Mesodermal cell (in vitro differentiated cells): ENCODE measurements around the gene UGGT2.
"Not testable (repeated sequence)": the region's sequence is repeated elsewhere in the genome, so short reads cannot be mapped to it uniquely, and the experiment has no call there.

ENCODE experiments used
- H3K27ac ChIP-seq: 2 replicates; pipeline ENCODE4 v1.7.0; 2013; ENCODE audit warnings: mild to moderate bottlenecking, low read depth, low read length, moderate library complexity; ENCODE audit not compliant: severe bottlenecking
- H3K36me3 ChIP-seq: 2 replicates; pipeline ENCODE4 v1.7.1; 2013; ENCODE audit warnings: mild to moderate bottlenecking, low read length, moderate library complexity; ENCODE audit not compliant: control insufficient read depth, insufficient read depth
- H3K4me1 ChIP-seq: one replicate; pipeline ENCODE4 v1.7.1; 2013; ENCODE audit warnings: mild to moderate bottlenecking, low read length; ENCODE audit not compliant: insufficient read depth, control insufficient read depth, poor library complexity, severe bottlenecking
- H3K4me3 ChIP-seq: 2 replicates; pipeline ENCODE4 v1.7.0; 2013; ENCODE audit warnings: low read length, control low read depth, mild to moderate bottlenecking; ENCODE audit not compliant: insufficient read depth, poor library complexity, severe bottlenecking; ENCODE audit errors: extremely low read depth
- H3K9me3 ChIP-seq: 2 replicates; pipeline ENCODE4 v1.7.1; 2013; ENCODE audit warnings: mild to moderate bottlenecking, low read length, moderate library complexity; ENCODE audit not compliant: control insufficient read depth
- WGBS, 2 experiments: methylation state at CpG; one replicate each; pipeline ENCODE4 v1.1.5; 2013; ENCODE audit warnings: missing lambda C conversion rate in 2 of 2; ENCODE audit not compliant: insufficient coverage in 2 of 2; 5-methylcytosine and 5-hydroxymethylcytosine counted together

The UGGT2 gene

DNA sequence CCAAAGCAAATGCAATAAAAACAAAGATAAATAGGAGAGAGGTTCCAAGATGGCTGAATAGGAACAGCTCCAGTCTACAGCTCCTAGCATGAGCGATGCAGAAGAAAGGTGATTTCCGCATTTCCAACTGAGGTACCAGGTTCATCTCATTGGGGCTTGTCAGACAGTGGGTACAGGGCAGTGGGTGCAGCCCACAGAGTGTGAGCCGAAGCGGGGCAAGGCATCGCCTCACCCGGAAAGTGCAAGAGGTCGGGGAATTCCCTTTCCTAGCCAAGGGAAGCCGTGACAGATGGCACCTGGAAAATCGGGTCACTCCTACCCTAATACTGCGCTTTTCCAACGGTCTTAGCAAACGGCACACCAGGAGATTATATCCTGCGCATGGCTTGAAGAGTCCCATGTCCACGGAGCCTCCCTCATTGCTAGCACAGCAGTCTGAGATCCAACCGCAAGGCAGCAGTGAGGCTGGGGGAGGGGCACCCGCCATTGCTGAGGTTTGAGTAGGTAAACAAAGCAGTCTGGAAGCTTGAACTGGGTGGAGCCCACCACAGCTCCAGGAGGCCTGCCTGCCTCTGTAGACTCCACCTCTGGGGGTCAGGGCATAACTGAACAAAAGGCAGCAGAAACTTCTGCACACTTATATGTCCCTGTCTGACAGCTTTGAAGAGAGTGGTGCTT lies 6.6 kb downstream of the UGGT2 start:
- WGBS, 2 experiments = 88 to 99% methylated on average over 9 to 14 of the region's 16 CpGs
- H3K36me3 ChIP-seq, H3K27ac ChIP-seq, H3K4me1 ChIP-seq, H3K4me3 ChIP-seq: not testable (repeated sequence)
- H3K9me3 ChIP-seq = peaks cover 15% of the 10 kb centered on the region

DNA sequence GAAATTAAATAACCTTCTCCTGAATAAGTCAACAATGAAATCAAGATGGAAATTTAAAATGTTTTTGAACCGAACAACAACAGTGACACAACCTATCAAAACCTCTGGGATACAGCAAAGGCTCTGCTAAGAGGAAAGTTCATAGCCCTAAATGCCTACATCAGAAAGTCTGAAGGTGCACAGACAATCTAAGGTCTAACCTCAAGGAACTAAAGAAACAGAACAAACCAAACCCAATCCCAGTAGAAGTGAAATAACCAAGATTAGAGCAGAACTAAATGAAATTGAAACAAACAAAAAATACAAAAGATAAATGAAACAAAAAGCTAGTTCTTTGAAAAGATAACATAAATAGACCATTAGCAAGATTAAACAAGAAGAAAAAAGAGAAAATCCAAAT lies 9.0 kb downstream of the UGGT2 start:
- 100% methylated on average over 1 of the region's 1 CpG; no CpG with 5 or more reads in 1 of the 2 experiments for WGBS, 2 experiments
- H3K4me1 ChIP-seq = no peaks in the 10 kb centered on the region
- no peak overlapping the region for H3K27ac ChIP-seq
- H3K36me3 ChIP-seq = peaks cover 15% of the 10 kb centered on the region
- H3K9me3 ChIP-seq = peaks cover 15% of the 10 kb centered on the region
- no peak overlapping the region for H3K4me3 ChIP-seq

DNA sequence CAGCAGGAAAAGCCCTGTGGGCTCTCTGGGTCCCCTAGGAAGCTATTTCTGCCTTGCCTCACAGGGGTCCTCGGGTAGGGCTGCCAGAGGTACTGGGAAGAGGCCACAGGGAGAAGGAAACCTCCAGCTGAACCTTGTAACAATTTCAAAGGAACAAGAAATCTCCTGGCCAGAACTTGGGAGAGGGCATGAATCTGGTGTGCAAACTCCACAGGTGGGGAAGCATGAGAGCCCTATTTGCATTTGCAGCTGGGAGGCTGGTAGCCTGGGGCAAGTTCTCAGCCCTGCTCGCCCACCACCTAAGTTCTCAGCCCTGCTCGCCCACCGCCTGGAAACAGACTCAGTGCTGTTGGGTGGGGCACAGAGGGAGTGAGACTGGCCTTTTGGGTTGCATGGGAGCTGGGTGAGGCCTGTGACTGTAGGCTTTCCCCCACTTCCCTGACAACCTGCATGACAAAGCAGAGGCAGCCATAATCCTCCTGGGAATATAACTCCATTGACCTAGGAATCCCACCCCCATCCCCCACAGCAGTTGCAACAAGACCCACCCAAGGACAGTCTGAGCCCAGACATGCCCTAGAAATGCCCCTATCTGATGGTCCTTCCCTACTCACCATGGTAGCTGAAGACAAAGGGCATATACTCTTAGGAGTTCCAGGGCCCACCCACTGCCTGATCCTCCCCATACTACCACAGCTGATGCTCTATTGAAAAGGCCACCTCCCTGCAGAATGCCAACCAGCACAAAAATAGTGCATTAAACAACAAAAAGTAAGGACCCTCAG lies 11.7 kb downstream of the UGGT2 start:
- 94 to 100% methylated on average over 1 to 3 of the region's 4 CpGs for WGBS, 2 experiments
- H3K27ac ChIP-seq = no peak overlapping the region
- H3K9me3 ChIP-seq = peaks cover 10% of the 10 kb centered on the region
- H3K36me3 ChIP-seq = peaks cover 26% of the 10 kb centered on the region
- H3K4me3 ChIP-seq = no peak overlapping the region
- no peaks in the 10 kb centered on the region for H3K4me1 ChIP-seq

DNA sequence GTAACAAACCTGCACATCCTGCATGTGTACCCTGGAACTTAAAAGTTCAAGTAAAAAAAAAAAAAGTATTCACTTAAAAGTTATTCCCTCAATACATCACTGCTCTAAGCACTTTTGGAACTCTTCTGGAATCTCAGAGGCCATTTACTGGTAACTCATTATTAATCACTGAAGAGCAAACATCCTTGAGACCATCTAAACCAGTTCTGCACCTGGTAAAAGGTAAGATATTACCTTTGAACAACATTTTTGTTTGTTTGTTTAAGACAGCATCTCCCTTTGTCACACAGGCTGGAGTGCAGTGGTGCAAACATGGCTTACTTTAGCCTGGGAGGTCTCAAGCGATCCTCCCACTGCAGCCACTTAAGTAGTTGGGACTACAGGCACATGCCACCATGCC lies 16.7 kb downstream of the UGGT2 start:
- H3K36me3 ChIP-seq = peaks cover 35% of the 10 kb centered on the region

DNA sequence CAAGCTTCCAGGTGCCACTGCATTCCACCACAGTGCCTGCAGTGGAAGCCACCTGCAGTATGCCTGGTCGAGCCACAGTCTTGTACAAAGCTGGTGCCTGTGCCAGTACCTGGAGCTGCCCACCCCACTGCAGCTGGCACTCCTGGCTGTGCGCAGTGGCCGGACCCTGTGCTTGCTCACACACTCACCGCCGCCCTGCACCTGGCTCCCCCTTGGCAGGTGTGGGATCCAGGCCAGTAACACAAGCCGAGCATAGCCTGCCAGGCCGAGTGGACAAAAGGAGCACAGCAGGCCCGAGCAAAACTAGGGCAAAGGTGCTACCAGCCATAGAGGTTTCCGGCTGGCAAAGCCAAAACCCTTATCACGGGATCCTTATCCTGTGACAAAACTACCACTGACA lies 18.5 kb downstream of the UGGT2 start:
- no peak overlapping the region for H3K27ac ChIP-seq
- peaks cover 30% of the 10 kb centered on the region for H3K36me3 ChIP-seq
- H3K4me3 ChIP-seq = no peak overlapping the region
- H3K9me3 ChIP-seq = no peaks in the 10 kb centered on the region
- 91% methylated on average over 7 to 8 of the region's 10 CpGs for WGBS, 2 experiments
- H3K4me1 ChIP-seq = no peaks in the 10 kb centered on the region

More for the DNA sequence above, 16.7 kb downstream of the UGGT2 start:
- Histone ChIP-seq H3K4me1 (no peaks in the 10 kb centered on the region), H3K4me3 (no peak overlapping the region), H3K27ac (no peak overlapping the region), H3K9me3 (no peaks in the 10 kb centered on the region)
- WGBS, 2 experiments = 67 to 100% methylated on average over 1 of the region's 1 CpG

DNA sequence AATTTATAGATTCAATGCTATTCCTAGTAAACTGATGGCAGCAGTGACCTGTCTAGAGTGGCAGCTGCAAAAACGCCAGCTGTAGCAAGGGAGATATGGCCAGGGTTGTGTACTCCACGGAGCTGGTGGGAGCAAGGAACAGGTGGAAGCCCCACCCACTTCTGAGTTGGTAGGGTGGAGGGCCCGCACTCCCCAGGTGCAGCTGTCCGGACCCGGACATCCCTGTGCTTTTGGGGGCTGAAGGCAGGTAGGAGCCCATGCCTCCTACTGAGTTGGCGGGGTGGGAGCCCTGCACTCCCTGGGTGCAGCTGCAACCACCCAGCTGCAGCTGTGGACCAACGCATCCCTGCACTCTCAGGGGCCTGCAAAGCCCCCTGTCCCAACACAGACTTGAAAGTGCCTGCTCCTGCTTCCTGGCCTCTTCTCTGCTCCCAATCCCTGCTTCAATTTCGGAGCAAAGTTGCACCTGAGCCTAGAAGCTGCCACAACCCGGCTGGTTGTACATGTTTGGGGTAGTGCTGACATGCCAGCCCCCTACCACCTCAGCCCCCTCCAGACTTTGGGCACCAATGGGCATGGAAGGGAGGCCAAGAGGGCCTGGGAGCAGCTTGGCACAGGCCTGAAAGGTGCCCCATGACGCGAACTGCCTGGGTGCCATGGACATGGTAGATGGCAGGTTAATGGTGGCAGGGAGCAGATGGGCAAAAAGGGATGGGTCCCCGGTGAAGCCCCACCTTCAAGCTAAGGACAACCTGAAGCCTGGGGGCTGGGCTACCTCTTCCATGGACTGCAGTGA lies 19.8 kb downstream of the UGGT2 start:
- Histone ChIP-seq H3K4me3 (no peak overlapping the region), H3K4me1 (no peaks in the 10 kb centered on the region), H3K27ac (no peak overlapping the region), H3K9me3 (no peaks in the 10 kb centered on the region), H3K36me3 (peaks cover 31% of the 10 kb centered on the region)
- 93% methylated on average over 9 to 10 of the region's 12 CpGs for WGBS, 2 experiments

DNA sequence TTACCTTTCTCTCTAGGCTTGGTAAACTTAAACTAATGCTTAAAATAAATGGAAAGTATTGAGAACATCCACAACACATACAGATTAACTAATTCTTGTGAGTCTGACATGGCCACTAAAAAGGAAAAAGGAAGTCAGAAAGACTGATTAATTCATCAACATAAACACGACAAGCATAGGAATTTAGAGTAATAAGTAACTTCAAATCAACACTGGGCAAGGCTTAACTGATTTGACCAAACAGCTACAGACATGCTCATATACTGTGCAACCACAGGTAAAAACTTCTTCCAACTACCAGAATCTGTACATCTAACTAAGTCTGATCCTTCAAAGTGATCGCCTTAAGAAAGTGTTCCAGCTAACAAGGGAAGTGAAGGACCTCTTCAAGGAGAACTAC lies 20.5 kb downstream of the UGGT2 start:
- peaks cover 30% of the 10 kb centered on the region for H3K36me3 ChIP-seq
- H3K4me1 ChIP-seq = no peaks in the 10 kb centered on the region
- no peaks in the 10 kb centered on the region for H3K9me3 ChIP-seq
- WGBS, 2 experiments = no CpG with 5 or more reads among the region's 2 CpGs
- no peak overlapping the region for H3K27ac ChIP-seq
- no peak overlapping the region for H3K4me3 ChIP-seq

DNA sequence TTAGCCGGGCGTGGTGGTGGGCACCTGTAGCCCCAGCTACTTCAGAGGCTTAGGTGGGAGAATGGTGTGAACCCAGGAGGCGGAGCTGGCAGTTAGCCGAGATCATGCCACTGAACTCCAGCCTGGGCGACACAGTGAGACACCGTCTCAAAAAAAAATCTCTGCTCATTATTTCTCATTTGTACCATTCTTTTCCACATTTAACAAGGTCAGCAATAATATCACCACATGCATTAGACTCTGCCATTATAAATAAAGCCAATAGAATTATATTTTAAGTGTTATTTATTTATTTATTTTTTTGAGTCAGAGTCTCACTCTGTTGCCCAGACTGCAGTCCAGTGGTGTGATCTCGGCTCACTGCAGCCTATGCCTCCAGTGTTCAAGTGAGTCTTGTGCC lies 24.2 kb downstream of the UGGT2 start:
- Histone ChIP-seq H3K4me1 (no peaks in the 10 kb centered on the region), H3K27ac (no peak overlapping the region), H3K9me3 (no peaks in the 10 kb centered on the region), H3K4me3 (no peak overlapping the region), H3K36me3 (peaks cover 23% of the 10 kb centered on the region)
- 98 to 100% methylated on average over 4 to 5 of the region's 7 CpGs for WGBS, 2 experiments

DNA sequence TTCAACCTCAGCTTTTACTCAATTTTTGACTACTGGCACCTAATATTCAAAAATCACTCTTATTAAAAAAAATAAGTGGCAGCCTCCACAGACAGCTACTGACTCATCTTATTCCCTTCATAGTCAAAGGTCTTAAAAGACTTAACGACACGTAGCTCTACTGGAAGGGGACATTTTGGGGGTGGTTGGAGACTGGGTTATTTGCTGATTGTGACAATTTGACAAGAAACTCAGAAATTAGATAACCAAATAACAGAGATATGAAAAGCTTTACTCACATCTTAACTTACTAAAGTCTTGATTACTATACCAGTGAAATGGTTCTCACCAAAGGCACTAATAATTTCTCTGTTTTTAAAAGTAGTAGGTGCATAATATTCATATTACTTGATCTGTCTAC lies 25.7 kb downstream of the UGGT2 start:
- Histone ChIP-seq H3K4me1 (no peaks in the 10 kb centered on the region), H3K27ac (no peak overlapping the region), H3K36me3 (peaks cover 22% of the 10 kb centered on the region), H3K4me3 (no peak overlapping the region), H3K9me3 (no peaks in the 10 kb centered on the region)
- no CpG with 5 or more reads among the region's 2 CpGs for WGBS, 2 experiments

DNA sequence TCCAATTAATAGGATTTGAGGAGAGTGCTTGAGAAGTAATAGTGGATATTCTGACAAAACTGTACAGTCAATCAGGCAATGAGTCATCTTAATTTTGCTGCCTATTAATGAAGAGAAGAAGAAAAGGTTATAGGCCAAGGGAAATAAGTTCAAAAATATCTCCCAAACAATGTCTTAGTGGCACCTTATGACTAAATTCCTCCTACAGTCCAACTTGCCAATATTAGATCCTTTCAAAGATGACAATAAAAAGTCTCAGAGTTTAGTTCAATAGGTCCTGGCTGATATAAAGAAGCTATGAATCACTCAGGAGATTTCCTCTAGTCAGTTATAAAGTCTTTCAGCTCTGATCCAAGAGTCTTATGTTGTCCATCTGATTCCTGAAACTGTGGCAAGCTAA lies 27.9 kb downstream of the UGGT2 start:
- Histone ChIP-seq H3K4me1 (no peaks in the 10 kb centered on the region), H3K9me3 (no peaks in the 10 kb centered on the region), H3K27ac (no peak overlapping the region), H3K36me3 (peaks cover 20% of the 10 kb centered on the region), H3K4me3 (no peak overlapping the region)
